Liver (tissue), 9 donors: Measurements from ENCODE around the gene ERVK3-1. TPM values are rescaled to one million over a fixed set of nuclear protein-coding genes. Genes with fewer than 3 reads are reported as not detected.

Experiments
- DNase-seq: peaks from one replicate; pipeline ENCODE4 v3.0.0-alpha.2; 2017; ENCODE audit warnings: low spot score
- H3K27ac ChIP-seq, 2 donors: one replicate each; pipeline ENCODE4 v1.7.0; 2013; ENCODE audit warnings: inconsistent platforms in 2 of 2, low read length in 2 of 2, control low read depth in 1 of 2, low read depth in 1 of 2, mild to moderate bottlenecking in 1 of 2
- H3K27me3 ChIP-seq, 4 donors: one replicate each; pipeline versions ENCODE4 v1.6.1 to v1.7.0; 2013; ENCODE audit warnings: low read length in 3 of 4, inconsistent platforms in 1 of 4, mild to moderate bottlenecking in 1 of 4, moderate library complexity in 1 of 4; ENCODE audit not compliant: control insufficient read depth in 4 of 4, insufficient read depth in 4 of 4
- H3K36me3 ChIP-seq, 4 donors: one replicate each; pipeline versions ENCODE4 v1.6.1 to v1.7.0; 2013; ENCODE audit warnings: low read length in 3 of 4, mild to moderate bottlenecking in 3 of 4, low read depth in 1 of 4, moderate library complexity in 1 of 4; ENCODE audit not compliant: control insufficient read depth in 4 of 4, insufficient read depth in 3 of 4
- H3K4me1 ChIP-seq, 4 donors: one replicate each; pipeline versions ENCODE4 v1.6.1 to v1.7.0; 2013; ENCODE audit warnings: low read length in 3 of 4, mild to moderate bottlenecking in 3 of 4, moderate library complexity in 1 of 4; ENCODE audit not compliant: control insufficient read depth in 4 of 4, insufficient read depth in 4 of 4
- H3K4me3 ChIP-seq, 3 donors: one replicate each; pipeline versions ENCODE4 v1.6.1 to v1.7.0; 2013; ENCODE audit warnings: low read length in 3 of 3, control low read depth in 1 of 3, low read depth in 1 of 3, mild to moderate bottlenecking in 1 of 3
- H3K9ac ChIP-seq, 2 donors: one replicate each; pipeline ENCODE4 v1.7.0; 2013; ENCODE audit warnings: low read length in 2 of 2, mild to moderate bottlenecking in 2 of 2, moderate library complexity in 2 of 2, control low read depth in 1 of 2, low read depth in 1 of 2
- H3K9me3 ChIP-seq, 4 donors: one replicate each; pipeline versions ENCODE4 v1.6.1 to v1.7.0; 2013; ENCODE audit warnings: low read length in 3 of 4; ENCODE audit not compliant: control insufficient read depth in 4 of 4
- EGR1 ChIP-seq, 2 donors: IDR thresholded peaks; 2 replicates each; pipeline ENCODE4 v1.6.1; 2016 to 2018; ENCODE audit warnings: antibody characterized with exemption in 2 of 2, low read depth in 2 of 2
- FOXA1 ChIP-seq: IDR thresholded peaks from 2 replicates; pipeline ENCODE4 v1.6.1; 2016; ENCODE audit warnings: antibody characterized with exemption
- HNF4A ChIP-seq, 2 donors: conservative IDR thresholded peaks; 2 replicates each; pipeline ENCODE4 v1.6.1; 2016; ENCODE audit warnings: antibody characterized with exemption in 2 of 2, mild to moderate bottlenecking in 2 of 2
- JUND ChIP-seq, 2 donors: IDR thresholded peaks; 2 replicates each; pipeline ENCODE4 v1.6.1; 2016; ENCODE audit warnings: antibody characterized with exemption in 2 of 2
- NR2F2 ChIP-seq: IDR thresholded peaks from 2 replicates; pipeline ENCODE4 v1.6.1; 2016; ENCODE audit warnings: antibody characterized with exemption
- RAD21 ChIP-seq, 2 donors: IDR thresholded peaks; 2 replicates each; pipeline ENCODE4 v1.6.1; 2016; ENCODE audit warnings: antibody characterized with exemption in 2 of 2, mild to moderate bottlenecking in 2 of 2
- REST ChIP-seq: IDR thresholded peaks from 2 replicates; pipeline ENCODE4 v1.6.1; 2016; ENCODE audit warnings: antibody characterized with exemption, mild to moderate bottlenecking
- RXRA ChIP-seq, 2 donors: IDR thresholded peaks; 2 replicates each; pipeline ENCODE4 v1.6.1; 2017 to 2018; ENCODE audit warnings: antibody characterized with exemption in 2 of 2, mild to moderate bottlenecking in 1 of 2
- SP1 ChIP-seq: IDR thresholded peaks from 2 replicates; pipeline ENCODE4 v1.6.1; 2018; ENCODE audit warnings: antibody characterized with exemption, mild to moderate bottlenecking
- TAF1 ChIP-seq: conservative IDR thresholded peaks from 2 replicates; pipeline ENCODE4 v1.6.1; 2016; ENCODE audit warnings: antibody characterized with exemption, mild to moderate bottlenecking
- YY1 ChIP-seq: IDR thresholded peaks from 2 replicates; pipeline ENCODE4 v1.6.1; 2016; ENCODE audit warnings: antibody characterized with exemption, mild to moderate bottlenecking
- WGBS: extraction: QIAGEN DNeasy Blood & Tissue Kit; methylation state at CpG from one replicate; pipeline ENCODE4 v1.1.7; 2013; 5-methylcytosine and 5-hydroxymethylcytosine counted together
- polyA plus RNA-seq, 2 donors: library from polyadenylated mRNA; stranded (reverse) in 1 of 2; unstranded in 1 of 2; fragments of 200-250 nt in 1 of 2; fragments of >200 nt in 1 of 2; fragmentation: Nextera tagmentation in 1 of 2; extraction: Ambion mirVana in 1 of 2; gene quantifications; one replicate each; pipeline versions ENCODE4 v1.2.1 to v1.2.3, GENCODE V29; 2013 to 2015
- total RNA-seq, 2 donors: library from RNA; depleted of rRNA; stranded (reverse); fragments of >200 nt; gene quantifications; one replicate each; pipeline ENCODE4 v1.2.3, GENCODE V29; 2014
- TF ChIP-seq, protein P1 (sequence below): IDR thresholded peaks from 2 replicates; pipeline ENCODE4 v1.6.1; 2016; ENCODE audit warnings: antibody characterized with exemption
- TF ChIP-seq, protein P2 (sequence below): IDR thresholded peaks from 2 replicates; pipeline ENCODE4 v1.6.1; 2016; ENCODE audit warnings: antibody characterized with exemption
- TF ChIP-seq, protein P3 (sequence below): fragments of 150-350 bp; IDR thresholded peaks from 2 replicates; pipeline ENCODE4 v1.5.1; 2017; ENCODE audit warnings: improper control_type of control experiment, low read depth, low read length; ENCODE audit not compliant: missing input control
- donor health status: healthy.
- donor health status: healthy.
- donor health status: healthy.
- donor health status: healthy.
- donor health status: healthy.

Gene ERVK3-1
- total and polyA plus RNA-seq, 4 donors, result 17.6 to 31.7 (median 24.7) TPM

DNA sequence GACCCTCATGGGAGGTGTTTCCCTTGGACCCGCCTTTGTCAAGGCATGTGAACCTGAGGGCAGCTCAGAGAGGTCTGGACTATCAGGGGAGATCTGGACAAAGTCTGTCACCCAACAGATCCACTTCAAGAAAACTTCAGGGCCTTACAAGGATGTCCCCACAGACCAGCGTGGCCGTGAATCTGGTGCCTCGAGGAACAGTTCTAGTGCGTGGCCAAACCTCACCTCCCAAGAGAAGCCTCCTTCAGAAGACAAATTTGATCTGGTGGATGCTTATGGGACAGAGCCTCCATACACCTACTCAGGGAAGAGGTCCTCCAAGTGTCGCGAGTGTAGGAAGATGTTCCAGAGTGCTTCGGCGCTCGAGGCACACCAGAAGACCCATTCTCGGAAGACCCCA, 33.2 kb downstream of the ERVK3-1 start:
- Histone ChIP-seq H3K4me1 (peaks cover 12 to 27% (median 21%) of the 10 kb centered on the region in 4 donors), H3K27me3 (no peaks in the 10 kb centered on the region), H3K36me3 (peaks cover 0 to 15% (median 12%) of the 10 kb centered on the region in 4 donors), H3K4me3 (no peak overlapping the region), H3K9me3 (peaks cover 0 to 3% (median 0%) of the 10 kb centered on the region in 4 donors), H3K27ac (no peak overlapping the region), H3K9ac (no peak overlapping the region)
- TF ChIP-seq, protein P1, sequence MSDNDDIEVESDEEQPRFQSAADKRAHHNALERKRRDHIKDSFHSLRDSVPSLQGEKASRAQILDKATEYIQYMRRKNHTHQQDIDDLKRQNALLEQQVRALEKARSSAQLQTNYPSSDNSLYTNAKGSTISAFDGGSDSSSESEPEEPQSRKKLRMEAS, result no peak
- TF ChIP-seq, protein P2, sequence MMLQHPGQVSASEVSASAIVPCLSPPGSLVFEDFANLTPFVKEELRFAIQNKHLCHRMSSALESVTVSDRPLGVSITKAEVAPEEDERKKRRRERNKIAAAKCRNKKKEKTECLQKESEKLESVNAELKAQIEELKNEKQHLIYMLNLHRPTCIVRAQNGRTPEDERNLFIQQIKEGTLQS, result no peak
- TF ChIP-seq RXRA (IDR thresholded peaks at IDR 0.05), result no peak
- no peak for TF ChIP-seq FOXA1
- 98% methylated on average over 11 of the region's 11 CpGs for WGBS
- no peak for DNase-seq

DNA sequence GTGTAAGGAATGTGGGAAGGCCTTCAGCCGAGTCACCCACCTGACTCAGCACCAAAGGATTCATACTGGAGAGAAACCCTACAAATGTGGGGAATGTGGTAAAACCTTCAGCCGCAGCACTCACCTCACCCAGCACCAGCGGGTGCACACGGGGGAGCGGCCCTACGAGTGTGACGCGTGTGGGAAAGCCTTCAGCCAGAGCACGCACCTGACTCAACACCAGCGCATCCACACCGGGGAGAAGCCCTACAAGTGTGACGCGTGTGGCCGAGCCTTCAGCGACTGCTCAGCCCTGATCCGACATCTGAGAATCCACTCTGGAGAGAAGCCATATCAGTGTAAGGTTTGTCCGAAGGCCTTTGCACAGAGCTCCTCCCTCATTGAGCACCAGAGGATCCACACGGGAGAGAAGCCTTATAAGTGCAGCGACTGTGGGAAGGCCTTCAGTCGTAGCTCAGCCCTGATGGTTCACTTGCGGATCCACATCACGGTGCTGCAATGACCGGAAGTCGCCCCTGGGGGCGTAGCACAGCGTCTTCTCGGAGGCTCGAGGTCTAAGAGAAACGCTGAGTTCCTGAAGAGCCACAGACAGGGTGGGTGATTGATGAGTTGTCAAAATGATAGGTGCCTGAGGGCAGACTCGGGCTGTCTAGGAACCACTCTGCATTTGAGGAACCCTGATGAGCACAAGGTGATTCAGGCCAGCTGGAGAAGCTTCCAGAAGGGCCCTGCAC, 33.8 kb downstream of the ERVK3-1 start:
- Histone ChIP-seq H3K4me3 (no peak overlapping the region), H3K27ac (no peak overlapping the region), H3K27me3 (no peaks in the 10 kb centered on the region), H3K9me3 (peaks cover 0 to 3% (median 0%) of the 10 kb centered on the region in 4 donors), H3K9ac (no peak overlapping the region), H3K4me1 (peaks cover 12 to 27% (median 21%) of the 10 kb centered on the region in 4 donors), H3K36me3 (peaks cover 0 to 15% (median 12%) of the 10 kb centered on the region in 4 donors)
- TF ChIP-seq TAF1, result no peak
- no peak for TF ChIP-seq REST
- TF ChIP-seq EGR1 (IDR thresholded peaks at IDR 0.05; ENCODE audit: low read depth in 2 of 2), result no peak
- TF ChIP-seq JUND (IDR thresholded peaks at IDR 0.05), result no peak
- 93% methylated on average over 30 of the region's 30 CpGs for WGBS
- DNase-seq, result no peak

DNA sequence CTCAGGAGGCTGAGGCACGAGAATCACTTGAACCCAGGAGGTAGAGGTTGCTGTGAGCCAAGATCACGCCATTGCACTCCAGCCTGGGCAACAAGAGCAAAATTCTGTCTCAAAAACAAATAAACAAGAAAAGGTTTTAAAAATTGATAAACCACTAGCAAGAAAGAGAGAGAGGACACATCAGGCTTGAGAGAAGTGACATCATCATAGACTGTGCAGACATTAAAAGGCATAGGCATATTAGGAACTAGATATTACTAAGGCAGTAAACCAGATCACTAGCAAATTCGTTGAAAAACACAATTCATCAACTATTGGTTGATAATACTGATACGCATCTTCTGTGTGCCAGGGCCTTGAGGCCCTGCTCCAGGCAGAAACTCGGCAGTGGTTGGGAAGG, 40.4 kb downstream of the ERVK3-1 start:
- H3K27me3 ChIP-seq, result no peaks in the 10 kb centered on the region
- no peak overlapping the region for H3K9ac ChIP-seq
- H3K27ac ChIP-seq, result no peak overlapping the region
- H3K4me1 ChIP-seq, result peaks cover 14 to 34% (median 27%) of the 10 kb centered on the region in 4 donors
- no peak overlapping the region for H3K4me3 ChIP-seq
- WGBS, result 76% methylated on average over 5 of the region's 5 CpGs
- H3K9me3 ChIP-seq, result no peaks in the 10 kb centered on the region
- TF ChIP-seq SP1, result no peak
- no peak for TF ChIP-seq RAD21 (IDR thresholded peaks at IDR 0.05)
- no peak for TF ChIP-seq NR2F2
- TF ChIP-seq REST, result no peak
- no peak for TF ChIP-seq YY1
- TF ChIP-seq, protein P1, result no peak
- TF ChIP-seq, protein P3, sequence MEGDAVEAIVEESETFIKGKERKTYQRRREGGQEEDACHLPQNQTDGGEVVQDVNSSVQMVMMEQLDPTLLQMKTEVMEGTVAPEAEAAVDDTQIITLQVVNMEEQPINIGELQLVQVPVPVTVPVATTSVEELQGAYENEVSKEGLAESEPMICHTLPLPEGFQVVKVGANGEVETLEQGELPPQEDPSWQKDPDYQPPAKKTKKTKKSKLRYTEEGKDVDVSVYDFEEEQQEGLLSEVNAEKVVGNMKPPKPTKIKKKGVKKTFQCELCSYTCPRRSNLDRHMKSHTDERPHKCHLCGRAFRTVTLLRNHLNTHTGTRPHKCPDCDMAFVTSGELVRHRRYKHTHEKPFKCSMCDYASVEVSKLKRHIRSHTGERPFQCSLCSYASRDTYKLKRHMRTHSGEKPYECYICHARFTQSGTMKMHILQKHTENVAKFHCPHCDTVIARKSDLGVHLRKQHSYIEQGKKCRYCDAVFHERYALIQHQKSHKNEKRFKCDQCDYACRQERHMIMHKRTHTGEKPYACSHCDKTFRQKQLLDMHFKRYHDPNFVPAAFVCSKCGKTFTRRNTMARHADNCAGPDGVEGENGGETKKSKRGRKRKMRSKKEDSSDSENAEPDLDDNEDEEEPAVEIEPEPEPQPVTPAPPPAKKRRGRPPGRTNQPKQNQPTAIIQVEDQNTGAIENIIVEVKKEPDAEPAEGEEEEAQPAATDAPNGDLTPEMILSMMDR, result no peak
- TF ChIP-seq, protein P2, result no peak
- no peak for TF ChIP-seq HNF4A (conservative IDR thresholded peaks at IDR 0.05)
- no peak for DNase-seq
- H3K36me3 ChIP-seq, result peaks cover 0 to 6% (median 2%) of the 10 kb centered on the region in 4 donors
